ENCODE results near the gene MT4. TPM values are rescaled to one million over a fixed set of nuclear protein-coding genes. Genes with fewer than 3 reads are reported as not detected.

The MT4 gene
- total RNA-seq, 4 donors from 2014 or later, result 46.1 to 1,445 (median 937) TPM; not detected in 1

GRCh38 chr16:56609463-56609921 is 44.6 kb downstream of the MT4 start:
- intact Hi-C loops (cut with DNase I; ENCODE audit: low total_unique reads), result loop anchor here (10.0 kb wide), 2 partner anchors 75 to 95 kb away; partner anchors contain the start of gene MT1X
- peak in 1 of 2 donors; percentile 79 for DNase-seq (ENCODE audit: low spot score in 2 of 2)
- 0 to 1% methylated on average over 6 of the region's 6 CpGs for WGBS, 2 donors
- H3K4me3 ChIP-seq (ENCODE audit: low read depth, poor library complexity, severe bottlenecking), result peak overlapping the region; percentile 67
- no peak for TF ChIP-seq POLR2A (IDR thresholded peaks at IDR 0.05)
- no peak for TF ChIP-seq CTCF (IDR thresholded peaks at IDR 0.05)

GRCh38 chr16:56610017-56610608 is 45.2 kb downstream of the MT4 start:
- peak in 1 of 2 donors; percentile 78 for DNase-seq (ENCODE audit: low spot score in 2 of 2)
- no peak for TF ChIP-seq POLR2A (IDR thresholded peaks at IDR 0.05)
- no peak for TF ChIP-seq CTCF (IDR thresholded peaks at IDR 0.05)
- no peak overlapping the region for H3K4me3 ChIP-seq (ENCODE audit: low read depth, poor library complexity, severe bottlenecking)
- 4 to 7% methylated on average over 10 of the region's 10 CpGs for WGBS, 2 donors
- intact Hi-C loops (cut with DNase I; ENCODE audit: low total_unique reads), result no loop called here

GRCh38 chr16:56610609-56611111 is 45.8 kb downstream of the MT4 start:
- H3K4me3 ChIP-seq (ENCODE audit: low read depth, poor library complexity, severe bottlenecking), result no peak overlapping the region
- TF ChIP-seq CTCF (IDR thresholded peaks at IDR 0.05), result no peak
- TF ChIP-seq POLR2A (IDR thresholded peaks at IDR 0.05), result no peak
- WGBS, 2 donors, result 19 to 24% methylated on average over 2 of the region's 2 CpGs
- no peak for DNase-seq (ENCODE audit: low spot score in 2 of 2)
- intact Hi-C loops (cut with DNase I; ENCODE audit: low total_unique reads), result no loop called here

GRCh38 chr16:56611281-56611833 is 46.5 kb downstream of the MT4 start:
- TF ChIP-seq POLR2A (IDR thresholded peaks at IDR 0.05) (no peak), CTCF (IDR thresholded peaks at IDR 0.05) (no peak)
- 56 to 69% methylated on average over 2 of the region's 2 CpGs for WGBS, 2 donors
- intact Hi-C loops (cut with DNase I; ENCODE audit: low total_unique reads), result no loop called here
- no peak overlapping the region for H3K4me3 ChIP-seq (ENCODE audit: low read depth, poor library complexity, severe bottlenecking)
- DNase-seq (ENCODE audit: low spot score in 2 of 2), result no peak

- DNase-seq (ENCODE audit: low spot score in 2 of 2), result no peak
- no peak overlapping the region for H3K4me3 ChIP-seq (ENCODE audit: low read depth, poor library complexity, severe bottlenecking)
- intact Hi-C loops (cut with DNase I; ENCODE audit: low total_unique reads), result no loop called here
- TF ChIP-seq CTCF (IDR thresholded peaks at IDR 0.05) (no peak), POLR2A (IDR thresholded peaks at IDR 0.05) (no peak)
These were observed 48.8 kb downstream of the MT4 start for GRCh38 chr16:56613706-56614105.
